GM19372 (cell line): ENCODE measurements around the gene MAP9.
A peak's percentile ranks its signal among the peaks of the same experiment; 100 is the strongest.
"Not testable (repeated sequence)": the region's sequence is repeated elsewhere in the genome, so short reads cannot be mapped to it uniquely, and the experiment has no call there.

ENCODE experiments used
- ATAC-seq: cut with Tn5 transposase; IDR thresholded peaks from one replicate; pipeline ENCODE4 v1.9.1; 2021; ENCODE audit warnings: mild to moderate bottlenecking, low read depth, moderate library complexity; ENCODE audit not compliant: unreplicated experiment

The MAP9 gene

DNA sequence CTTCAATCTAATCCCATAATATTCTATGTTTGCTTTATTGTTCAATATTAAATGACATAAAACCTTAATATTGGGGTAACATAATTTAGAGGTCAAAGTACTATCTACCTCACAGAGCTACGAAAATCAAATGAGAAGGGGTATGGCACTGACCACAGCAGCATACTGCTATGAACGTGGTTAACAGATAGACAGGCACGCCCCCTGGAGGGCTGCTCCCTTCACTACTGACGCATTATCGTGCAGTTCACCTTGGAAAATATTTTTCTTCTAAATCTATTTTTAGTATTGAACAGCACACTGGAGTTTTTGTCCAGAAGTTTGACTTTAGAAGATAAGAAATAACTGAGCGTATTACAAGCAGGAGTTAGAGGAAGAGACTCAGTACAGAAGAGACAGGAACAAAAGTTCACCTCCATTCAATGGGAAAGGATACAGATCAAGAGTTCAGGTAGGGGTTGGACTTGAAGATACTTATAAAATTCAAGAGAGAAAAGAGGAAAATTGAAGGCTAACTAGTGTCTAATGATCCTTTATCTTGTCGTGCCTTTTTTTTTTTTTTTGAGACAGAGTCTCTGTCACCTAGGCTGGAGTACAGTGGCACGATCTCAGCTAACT is 22.7 kb downstream of the MAP9 start:
- ATAC-seq: peak; percentile 95

DNA sequence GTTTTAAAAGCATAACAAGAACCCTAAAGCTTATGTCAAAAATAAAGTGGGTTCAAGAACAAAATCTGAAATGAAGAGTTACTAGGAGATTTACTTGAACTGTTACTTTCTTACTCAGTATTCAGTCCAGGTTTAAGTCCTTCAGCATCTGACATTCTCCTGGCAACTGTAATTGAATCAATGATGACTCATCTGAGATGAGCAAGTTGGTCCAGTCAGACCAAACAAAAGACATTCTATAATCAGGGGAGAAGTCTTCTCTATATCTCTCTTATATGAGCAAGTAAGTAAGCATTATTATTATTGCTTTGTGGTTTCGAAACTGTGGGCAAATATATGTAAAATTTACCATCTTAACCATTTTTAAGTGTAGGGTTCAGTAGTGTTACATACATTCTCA is 34.6 kb downstream of the MAP9 start:
- ATAC-seq: no peak

GRCh38 chr4:155339999-155340398 is 36.8 kb downstream of the MAP9 start:
- ATAC-seq: no peak

GRCh38 chr4:155339588-155339987 is 37.2 kb downstream of the MAP9 start:
- ATAC-seq: no peak

- no peak for ATAC-seq
Observed at GRCh38 chr4:155338196-155338595, 38.6 kb downstream of the MAP9 start.

- ATAC-seq: no peak
Observed at GRCh38 chr4:155336242-155336641, 40.5 kb downstream of the MAP9 start.

DNA sequence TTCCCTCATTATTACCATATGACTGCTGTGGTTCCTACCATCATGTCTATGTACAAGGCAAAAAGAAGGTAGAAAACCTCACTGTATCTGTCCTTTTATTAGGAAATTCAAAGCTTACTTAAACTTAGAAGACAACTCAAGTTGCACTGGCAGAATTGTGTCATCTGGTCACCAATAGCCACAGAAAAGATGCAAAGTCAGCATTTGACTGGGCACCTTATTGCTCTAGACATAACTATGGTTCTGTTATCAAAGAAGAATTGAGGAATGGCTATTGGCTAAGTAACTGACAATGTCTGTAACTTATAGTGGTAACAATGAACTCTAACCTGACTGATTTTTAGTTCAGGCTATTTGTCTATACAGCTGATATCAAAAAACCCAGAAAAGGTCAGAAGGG is 45.3 kb downstream of the MAP9 start:
- no peak for ATAC-seq

DNA sequence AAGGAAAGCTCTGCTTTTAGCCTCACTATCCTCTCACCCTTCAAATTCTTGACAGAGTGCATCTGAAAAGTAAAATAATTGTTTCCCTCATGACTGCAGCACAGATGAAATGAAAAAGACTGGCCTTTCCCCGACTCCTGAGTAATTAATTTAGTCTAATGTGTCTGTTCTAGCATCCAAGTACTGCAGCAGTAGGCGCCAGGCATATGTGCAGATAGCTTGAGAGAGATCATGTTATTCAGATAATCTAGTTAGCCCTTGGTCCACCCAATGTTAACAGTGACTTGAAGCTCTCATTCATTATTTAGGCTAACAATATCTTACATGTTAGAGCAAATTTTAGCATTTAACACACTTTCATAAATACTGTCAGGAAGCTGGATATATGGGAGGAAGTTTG is 54.0 kb downstream of the MAP9 start:
- ATAC-seq: no peak

- ATAC-seq: no peak
Observed at GRCh38 chr4:155321006-155321405, 55.8 kb downstream of the MAP9 start.

DNA sequence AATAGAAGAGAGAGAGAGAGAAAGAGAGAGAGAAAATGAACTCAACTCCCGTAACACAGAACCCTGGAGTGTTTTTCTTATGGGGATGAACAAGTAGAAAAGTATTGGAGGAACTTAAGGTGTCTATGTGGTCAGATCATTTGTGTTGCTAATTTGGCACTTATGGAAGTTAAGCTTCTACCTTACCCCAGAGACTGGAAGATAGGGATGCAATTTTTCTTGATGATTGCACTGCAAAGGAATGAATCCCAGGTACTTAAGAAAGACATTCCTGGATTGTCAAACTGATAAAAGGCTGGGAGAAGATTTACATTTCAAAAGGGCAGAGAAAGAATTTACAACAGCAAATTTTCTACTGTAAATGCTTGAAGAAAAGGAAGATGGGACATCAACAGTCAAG is 57.2 kb downstream of the MAP9 start:
- no peak for ATAC-seq

- not testable (repeated sequence) for ATAC-seq
Observed at GRCh38 chr4:155312027-155312426, 64.7 kb downstream of the MAP9 start.

DNA sequence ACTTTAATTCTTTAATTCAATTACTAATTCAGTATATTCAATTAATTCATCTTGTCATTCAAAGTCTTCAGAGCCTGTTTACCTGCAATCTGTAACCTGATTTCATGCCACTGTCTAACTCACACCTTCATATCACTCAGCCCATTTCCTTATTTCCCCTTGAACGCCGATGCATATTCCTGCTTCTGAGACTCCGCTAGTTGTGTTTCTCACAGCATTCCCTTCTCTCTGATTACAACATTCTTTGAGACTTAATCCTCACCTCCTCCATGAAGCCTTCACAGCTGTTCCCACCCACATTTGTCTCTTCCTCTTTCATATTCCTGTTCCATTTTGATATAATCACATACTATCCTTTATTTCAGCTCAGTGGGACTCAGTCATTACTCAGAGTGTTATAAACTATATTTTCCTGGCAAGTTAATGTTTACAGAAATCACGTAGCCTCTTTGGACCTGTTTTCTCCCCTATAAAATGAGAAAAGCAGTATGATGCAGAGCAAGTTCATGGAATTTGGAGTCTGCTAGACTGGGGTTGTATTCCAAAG is 69.0 kb downstream of the MAP9 start:
- no peak for ATAC-seq

- no peak for ATAC-seq
Observed at GRCh38 chr4:155305619-155306018, 71.1 kb downstream of the MAP9 start.

DNA sequence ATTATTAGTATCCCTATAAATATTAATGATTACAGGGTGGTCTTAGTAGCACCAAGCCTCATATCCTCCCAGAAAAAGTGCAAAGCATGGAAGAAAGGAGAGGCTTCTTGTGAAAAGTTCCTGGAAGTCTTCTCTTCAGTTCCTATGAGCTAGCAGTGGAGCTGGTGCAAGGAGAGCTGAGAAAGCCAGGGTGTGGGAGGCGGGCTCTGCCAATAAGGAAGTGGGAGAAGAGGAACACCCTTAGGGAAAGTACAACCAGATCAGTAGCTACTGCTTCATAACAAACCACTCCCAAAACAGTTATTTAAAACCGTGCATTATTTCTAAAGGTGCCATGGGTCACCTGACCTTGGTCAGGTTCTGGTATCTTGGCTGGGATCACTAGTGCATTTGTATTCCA is 72.4 kb downstream of the MAP9 start:
- ATAC-seq: no peak

DNA sequence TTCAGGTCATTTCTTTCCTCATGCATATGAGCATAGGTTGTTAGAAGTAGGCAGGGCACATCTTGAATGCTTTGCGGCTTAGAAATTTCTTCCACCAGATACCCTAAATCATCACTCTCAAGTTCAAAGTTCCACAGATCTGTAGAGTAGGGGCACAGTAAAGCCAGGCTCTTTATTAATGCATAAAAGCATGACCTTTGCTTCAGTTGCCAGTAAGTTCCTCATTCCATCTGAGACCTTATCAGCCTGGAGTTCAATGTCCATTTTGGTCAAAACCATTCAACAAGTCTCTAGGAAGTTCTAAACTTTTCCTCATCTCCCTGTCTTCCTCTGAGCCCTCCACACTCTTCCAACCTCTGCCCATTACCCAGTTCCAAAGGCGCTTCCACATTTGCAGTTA is 77.7 kb downstream of the MAP9 start:
- ATAC-seq: no peak
